HG02571 (cell line): ENCODE measurements around the gene KRTAP22-1.

Source experiments
- ATAC-seq: cut with Tn5 transposase; IDR thresholded peaks from one replicate; pipeline ENCODE4 v1.9.1; 2021; ENCODE audit warnings: mild to moderate bottlenecking, moderate library complexity; ENCODE audit not compliant: unreplicated experiment

The KRTAP22-1 gene

DNA sequence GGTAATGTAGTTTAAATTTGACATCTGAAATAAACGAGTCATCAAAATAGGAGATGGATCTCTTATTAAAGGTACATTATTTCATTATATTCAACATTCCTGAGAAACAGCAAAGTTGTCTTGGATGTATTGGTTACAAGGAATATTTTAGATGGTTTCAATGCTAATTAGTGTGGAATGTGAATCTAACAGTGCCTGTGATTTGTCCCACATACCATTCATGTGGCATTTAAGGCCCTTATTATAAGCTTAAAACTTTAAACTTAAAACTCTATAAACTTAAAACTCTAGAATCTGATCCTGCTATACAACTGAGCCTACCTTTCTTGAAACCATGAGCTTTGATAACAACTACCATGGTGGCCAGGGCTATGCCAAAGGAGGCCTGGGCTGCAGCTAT, at the start of gene KRTAP22-1:
TSS of gene KRTAP22-1 (plus strand) at position 301 of the 400 bp plus-strand sequence.
- no peak for ATAC-seq

DNA sequence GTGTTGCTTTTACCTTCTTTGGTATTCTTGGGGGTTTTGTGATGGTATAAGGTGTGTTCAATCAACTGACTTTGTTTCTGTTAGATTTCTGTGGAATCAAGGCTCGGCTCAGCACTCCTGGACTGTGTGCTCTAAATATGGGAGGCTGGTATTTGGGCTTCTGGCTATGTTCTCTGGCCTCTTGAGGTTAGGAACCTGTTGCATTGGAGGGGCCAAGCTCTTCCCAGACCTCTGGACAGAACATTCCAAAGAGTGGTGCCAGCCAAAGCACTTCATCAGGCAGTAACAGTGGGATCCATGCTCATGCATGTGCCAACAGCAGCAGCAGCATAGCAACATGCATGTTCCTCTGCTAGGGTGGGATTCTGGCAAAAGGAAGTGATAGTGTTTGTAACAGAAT, 48.1 kb upstream of the KRTAP22-1 start:
- no peak for ATAC-seq

DNA sequence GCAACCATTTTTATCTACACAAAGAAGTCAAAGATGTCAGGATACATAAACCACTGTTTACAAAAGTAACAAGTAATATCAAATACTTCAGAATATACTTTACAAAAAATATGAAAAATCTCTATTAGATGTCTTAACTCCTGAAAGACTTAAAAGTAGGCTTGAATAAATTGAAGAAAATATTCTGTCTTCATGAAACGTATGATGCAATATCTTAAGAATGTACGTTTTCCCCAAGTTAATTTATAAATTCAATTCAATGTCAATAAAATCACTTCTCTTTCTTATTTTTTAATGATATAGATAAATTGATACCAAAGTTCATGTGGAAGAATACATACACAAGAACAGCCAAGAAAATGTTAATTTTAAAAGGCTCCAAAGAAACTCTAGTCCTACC, 45.8 kb upstream of the KRTAP22-1 start:
- ATAC-seq, result no peak

DNA sequence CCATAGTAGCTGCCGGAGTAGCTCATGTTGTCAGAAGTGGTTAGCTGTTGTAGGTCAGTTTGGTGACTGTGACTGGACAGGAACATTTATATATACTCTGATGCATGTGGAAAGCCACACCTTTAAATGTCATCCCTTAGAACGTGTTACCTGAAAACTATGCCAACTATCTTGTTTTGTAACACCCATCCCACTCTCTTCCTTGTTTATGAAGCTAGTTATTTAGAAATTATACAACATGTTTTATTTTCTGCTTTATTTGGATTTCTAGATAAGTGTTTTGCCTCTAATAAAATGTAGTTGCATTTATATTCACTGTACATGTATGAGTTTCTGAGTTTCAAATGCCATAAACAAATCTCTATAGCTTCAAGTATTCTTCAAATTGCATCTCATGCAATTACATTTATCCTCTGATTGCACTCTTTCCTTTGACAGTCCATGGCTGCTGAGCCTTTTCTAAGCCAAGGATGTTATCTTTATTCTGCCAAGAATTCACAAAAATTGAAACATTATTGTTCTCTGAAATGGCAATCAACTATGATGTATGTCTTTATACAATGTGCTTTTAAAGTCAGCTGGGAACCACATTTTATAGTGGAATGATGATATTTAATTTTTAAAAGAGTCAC, 39.5 kb upstream of the KRTAP22-1 start, which contains the start of gene KRTAP19-7:
TSS of gene KRTAP19-7 (minus strand) at position 51 of the 632 bp plus-strand sequence. CDS start at position 26, 25 bp downstream.
- no peak for ATAC-seq

DNA sequence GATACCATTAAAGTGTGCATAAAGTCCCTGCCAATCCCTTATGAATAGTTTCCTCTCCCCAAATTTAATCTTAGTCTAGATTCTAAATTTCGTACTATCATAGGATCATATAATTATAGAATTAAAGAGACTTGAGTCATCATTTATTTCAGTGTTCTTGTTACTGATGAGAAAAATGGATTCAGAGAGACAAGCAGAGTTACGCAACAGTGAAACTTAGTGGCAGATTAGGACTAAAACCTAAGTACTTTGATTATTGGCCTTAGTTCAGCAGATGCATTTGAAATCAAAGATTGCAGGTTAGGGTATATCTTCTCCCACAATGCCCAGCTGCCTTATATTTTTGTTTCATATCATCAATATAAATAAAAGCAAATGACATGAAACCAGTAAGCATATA, 38.9 kb upstream of the KRTAP22-1 start:
- ATAC-seq, result no peak

DNA sequence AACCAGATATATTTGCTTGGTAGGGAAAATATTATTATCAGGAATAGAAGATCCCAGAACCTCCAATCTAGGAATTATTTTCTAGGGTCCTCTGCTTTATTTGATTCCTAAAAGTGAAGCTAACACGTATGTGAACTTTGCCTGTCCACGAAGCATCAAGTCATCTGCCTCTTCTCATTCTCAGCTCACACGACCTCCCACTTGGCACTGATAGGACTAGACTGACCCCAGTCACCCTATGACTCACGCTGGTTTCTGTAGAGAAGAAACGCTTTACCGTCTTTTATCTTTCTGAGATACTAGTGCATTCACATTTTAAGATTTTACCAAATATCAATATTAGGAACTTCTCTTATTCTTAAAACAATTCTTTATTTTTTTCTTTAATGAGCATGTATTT, 37.8 kb upstream of the KRTAP22-1 start:
- no peak for ATAC-seq

DNA sequence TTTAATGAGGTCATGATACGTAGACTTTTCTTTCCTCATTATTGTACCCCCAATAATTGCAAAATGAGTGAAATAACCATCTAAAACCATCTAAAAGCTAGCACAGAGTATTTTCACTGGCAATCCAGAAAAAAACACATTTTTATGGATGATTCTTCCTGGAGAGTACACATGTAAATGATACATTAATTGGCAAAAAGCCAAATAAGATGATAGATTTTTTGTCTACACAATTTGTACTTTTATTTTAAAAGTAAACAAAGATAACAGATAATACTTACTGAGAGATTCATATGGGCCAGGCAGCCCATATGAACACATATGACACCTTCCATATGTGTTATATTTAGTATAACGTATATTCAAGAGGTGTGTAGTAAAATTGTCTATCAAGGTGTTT, 37.3 kb upstream of the KRTAP22-1 start:
- ATAC-seq, result no peak

DNA sequence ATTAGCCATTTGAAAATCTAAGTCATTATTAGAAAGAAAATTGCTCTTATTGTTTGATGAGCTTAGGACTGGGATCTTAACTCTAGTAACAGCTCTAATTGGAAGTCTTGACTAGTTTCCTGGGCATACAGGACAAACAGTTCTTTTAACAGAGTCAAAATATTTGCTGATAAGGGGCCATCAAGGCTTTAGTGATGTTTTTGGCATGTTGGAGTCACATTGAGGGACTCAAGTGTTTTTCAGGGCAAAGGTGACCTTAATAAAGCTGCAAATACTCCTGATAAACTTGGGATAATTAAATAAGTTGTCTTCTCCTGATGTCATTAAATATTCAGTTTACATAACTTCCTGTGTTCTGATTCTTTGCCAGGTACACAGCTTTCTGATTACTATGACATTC, 33.3 kb upstream of the KRTAP22-1 start:
- no peak for ATAC-seq

DNA sequence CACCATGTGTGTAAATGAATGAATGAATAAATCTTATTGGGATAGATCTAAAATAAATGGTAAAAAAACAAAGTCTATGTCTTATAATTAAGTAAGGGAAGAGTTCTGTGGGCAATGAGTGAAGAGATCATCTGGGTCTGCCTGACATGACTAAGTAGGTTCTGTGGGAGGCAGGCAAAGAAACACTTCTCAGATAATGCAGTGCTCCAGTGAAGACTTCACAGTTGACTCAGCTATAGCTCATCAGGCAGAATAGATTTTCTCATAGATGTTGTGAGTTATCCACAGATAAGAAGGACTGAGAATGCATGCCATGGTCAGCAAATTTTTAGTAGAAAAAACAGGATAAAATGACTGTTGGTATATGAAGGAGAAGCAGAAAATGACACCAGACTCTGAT, 23.1 kb upstream of the KRTAP22-1 start:
- no peak for ATAC-seq

DNA sequence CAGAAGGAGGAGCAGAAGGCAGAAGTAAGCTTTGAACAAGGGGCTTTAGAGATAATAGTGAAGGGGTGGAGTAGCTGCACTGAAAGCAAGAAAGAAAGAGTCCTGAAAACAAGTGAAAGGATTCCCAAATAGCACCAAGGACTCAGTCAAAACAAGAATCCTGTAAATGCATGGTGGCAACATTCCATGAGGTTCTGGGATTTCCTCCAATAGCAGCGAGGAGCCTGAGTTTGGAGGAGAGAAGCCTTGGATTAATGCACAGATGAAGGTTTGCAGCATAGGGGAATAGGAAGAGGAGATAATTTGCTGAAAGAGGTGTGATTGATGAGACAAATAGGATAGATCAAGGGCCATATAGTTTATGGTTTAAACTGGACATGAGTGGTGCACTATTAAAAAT, 21.5 kb upstream of the KRTAP22-1 start:
- no peak for ATAC-seq

DNA sequence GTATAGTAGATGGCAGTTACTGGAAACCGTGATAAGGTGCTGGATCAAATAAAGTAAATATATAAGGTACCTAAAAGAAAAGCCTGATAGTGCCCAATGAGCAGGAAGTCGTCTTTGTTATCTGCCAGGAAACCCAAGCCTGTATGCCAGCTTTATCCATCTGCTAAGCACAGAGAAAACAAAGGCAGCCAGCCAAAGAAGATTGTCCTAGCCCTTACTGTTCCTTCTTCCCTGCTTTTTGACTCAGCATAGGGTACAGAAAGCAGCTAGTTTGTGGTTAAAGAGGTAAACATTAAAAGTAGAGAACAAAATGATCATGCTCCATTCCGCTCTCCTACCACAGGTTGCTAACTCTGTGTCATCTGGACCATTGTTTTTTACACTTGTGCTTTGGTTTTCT, 20.8 kb upstream of the KRTAP22-1 start:
- ATAC-seq, result no peak

DNA sequence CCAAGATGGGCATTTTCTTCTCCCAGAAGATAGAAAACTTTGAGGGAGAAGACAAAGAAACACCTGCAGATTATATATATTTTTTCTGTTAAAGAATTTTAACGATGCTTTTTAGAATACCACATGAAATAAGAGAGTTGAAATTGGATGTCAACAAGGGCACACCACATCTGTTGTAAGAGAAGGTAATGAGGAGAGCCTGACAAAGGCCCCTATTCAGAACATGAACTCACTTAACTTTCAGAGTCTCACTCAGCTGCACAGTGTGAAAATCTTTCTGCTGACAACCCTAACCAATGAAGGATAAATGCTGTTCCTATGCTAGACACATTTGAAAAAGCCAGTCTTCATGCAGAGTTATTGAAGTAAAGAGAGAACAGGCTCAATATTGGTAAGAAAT, 18.0 kb upstream of the KRTAP22-1 start:
- ATAC-seq, result no peak

DNA sequence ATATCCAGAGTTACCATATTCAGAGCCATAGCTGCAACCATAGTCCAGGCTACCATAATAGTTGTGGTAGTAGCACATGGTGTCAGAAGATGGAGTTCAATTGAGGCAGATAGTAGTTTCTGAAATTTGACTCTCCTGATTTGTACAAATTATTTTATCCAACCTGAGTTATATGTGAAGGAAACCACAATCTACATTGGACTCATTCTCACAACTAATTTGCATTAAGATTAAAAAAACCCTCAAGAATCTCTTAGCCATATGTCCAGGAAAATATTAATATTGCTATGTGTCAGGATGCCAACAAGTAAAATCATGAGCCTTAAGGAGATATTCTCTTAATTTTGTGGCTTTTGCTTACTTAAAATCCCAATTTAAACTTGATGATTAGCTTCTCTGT, 10.6 kb upstream of the KRTAP22-1 start, which contains the start of gene KRTAP22-2:
TSS of gene KRTAP22-2 (minus strand) at position 101 of the 400 bp plus-strand sequence.
- no peak for ATAC-seq

DNA sequence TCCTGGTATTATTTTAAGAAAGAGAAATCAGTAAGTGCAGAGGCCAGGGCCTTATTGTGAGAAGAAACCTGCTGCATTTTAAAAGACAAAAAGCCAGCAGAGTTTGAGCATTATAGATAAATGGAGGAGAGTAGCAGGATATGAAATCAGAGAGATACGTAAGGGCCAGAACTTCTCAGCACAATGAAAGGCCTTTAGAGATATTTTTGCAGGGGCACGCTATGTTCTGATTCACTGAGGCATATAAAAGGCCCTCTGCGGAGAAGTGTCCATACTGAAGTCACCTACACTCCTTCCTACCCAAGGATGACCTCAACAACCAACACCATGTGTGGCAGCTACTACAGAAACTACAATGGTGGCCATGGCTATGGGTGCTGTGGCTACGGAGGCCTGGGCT, 8.7 kb upstream of the KRTAP22-1 start, which contains the start of gene KRTAP6-3:
TSS of gene KRTAP6-3 (plus strand) at position 301 of the 400 bp plus-strand sequence. CDS start at position 307, 6 bp downstream.
- no peak for ATAC-seq

DNA sequence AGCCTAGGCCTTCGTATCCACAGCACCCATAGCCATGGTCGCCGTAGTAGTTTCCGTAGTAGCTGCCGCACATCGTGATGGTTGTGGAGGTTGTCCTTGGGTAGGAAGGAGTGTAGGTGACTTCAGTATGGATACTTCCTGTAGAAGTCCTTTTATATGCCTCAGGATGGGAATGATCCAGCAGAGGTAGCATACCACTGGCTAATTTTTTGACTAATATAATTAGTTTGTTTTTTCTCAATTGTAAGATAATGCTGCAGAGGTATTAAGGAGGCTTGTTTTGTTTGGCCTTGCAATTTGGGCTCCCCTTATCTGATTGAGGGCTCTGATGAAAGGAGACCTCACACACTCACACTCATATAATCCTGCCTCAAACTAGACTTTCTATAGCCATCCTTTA, 2.1 kb upstream of the KRTAP22-1 start, which contains the start of gene KRTAP6-2:
TSS of gene KRTAP6-2 (minus strand) at position 101 of the 400 bp plus-strand sequence. CDS start at position 73, 28 bp downstream.
- ATAC-seq, result no peak

DNA sequence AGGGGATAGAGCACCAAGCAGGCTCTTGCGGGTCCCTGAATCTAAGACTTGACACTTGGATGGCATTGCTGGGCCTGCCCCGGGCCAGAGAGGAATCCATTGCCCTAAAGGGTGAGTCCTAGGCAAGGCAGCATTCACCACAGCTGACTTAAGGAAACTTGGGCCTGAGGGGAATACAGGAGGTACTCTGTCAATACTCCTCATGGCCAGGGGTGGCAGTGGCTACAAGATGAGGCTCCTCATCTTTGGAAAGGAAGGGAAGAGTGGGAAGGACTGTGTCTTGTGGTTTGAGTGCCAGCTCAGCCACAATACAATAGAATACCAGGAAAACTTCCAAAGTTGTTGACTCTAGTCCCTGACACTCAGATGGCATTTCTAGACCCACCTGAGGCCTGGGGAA, 5.1 kb downstream of the KRTAP22-1 start:
- ATAC-seq, result no peak

DNA sequence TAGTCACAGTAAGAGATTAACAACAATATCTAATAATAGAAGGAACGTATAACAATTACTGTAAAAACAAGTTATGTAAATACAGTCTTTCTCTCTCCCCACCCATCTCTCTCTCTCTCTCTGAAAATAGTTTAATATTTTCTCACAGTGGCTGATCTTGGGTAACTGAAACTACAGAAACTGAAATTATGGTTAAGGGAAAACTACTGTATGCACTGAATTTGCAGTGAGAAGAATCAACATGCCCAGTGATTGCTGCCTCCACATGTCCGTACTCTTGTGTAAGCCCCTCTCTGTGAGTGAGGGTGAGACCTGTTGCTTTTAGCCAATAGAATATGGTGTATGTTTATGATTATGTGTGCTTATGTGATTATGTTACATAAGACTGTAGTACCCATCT, 11.2 kb downstream of the KRTAP22-1 start:
- ATAC-seq, result no peak

DNA sequence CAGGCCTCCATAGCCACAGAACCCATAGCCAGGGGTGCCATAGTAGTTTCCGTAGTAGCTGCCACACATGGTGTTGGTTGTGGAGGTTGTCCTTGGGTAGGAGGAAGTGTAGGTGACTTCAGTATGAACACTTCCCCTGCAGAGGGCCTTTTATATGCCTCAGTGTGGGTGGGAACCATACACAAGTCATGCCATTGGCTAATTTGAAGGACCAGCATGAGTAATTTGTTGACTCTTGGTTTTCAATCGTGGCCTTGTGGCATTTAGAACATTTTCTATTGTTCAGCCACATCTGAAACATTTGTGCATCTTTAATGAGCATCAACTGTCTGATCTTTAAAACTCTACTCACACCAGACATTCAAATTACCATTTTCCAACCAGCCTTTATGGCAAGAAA, 12.9 kb downstream of the KRTAP22-1 start, which contains the start of gene KRTAP6-1:
TSS of gene KRTAP6-1 (minus strand) at position 95 of the 400 bp plus-strand sequence. CDS start at position 69, 26 bp downstream.
- no peak for ATAC-seq

DNA sequence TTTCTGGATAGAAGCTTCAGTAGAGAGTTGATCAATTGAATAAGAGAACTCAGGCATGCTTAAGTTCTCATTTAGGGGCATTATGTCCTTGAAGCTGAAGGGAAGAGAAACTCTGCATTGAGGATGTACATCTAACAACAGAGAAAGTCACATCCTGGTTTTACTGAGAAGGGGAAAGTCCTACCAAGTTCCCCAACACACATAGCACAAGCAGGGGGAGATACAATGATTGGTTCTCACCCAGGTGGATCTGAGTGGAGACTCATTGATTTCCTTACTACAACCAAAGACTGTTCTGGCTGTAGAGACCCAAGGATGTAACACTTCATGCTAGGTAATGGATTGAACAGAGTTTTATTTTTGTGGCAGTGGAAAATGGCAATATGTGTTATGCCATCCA, 14.3 kb downstream of the KRTAP22-1 start:
- ATAC-seq, result no peak

DNA sequence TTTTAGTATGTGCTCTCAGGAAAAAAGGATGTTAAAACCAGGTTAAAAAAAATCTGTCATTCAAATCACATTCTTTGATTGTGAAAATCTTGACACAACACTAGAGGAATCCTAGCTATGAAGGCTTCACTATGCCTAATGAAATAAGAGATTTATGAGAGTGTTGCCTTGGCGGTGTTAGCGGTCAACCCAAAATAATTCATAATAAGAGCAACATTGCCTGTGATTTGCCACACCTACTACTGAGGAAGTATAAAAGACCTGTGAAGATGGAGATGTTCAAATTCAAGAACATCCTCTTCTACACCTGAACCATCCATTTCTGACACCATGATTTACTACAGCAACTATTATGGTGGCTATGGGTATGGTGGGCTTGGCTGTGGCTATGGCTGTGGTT, 15.2 kb downstream of the KRTAP22-1 start, which contains the start of gene KRTAP20-1:
TSS of gene KRTAP20-1 (plus strand) at position 301 of the 400 bp plus-strand sequence. CDS start at position 331, 30 bp downstream.
- no peak for ATAC-seq

DNA sequence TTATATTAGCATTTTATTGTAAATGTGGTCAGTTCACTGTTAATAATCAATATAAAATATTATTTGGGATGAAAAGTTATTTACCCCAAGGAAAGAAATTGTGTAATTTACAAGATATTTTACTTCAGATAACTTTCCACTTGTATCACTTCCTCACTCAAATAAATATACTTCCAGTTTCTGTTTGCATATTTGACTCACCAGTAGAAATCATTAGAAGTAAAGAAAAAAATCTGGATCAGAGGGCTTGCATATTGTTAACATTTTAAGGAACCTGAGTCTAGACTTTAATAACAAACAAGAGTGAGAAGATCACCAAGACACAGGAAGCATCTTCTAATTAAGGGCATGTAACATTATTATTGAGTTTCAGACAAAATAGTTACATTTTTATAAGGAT, 19.2 kb downstream of the KRTAP22-1 start:
- no peak for ATAC-seq

DNA sequence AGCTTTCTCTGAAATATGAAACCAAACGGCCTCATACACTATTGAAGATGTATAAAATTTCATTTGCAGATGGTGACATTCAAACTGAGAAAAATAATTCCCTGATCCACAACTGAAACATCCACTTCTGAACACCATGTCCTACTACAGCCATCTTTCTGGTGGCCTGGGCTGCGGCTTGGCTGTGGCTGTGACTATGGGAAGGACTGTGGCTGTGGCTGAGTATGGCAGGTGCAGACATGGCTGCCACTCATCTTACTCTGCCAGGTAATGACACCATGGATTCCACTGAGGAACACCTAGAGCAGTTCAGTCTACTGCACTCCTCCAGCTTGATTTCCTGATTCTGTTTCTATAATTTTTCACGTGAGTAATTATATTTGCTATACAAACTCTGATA, 19.6 kb downstream of the KRTAP22-1 start, which contains the start of gene KRTAP20-4:
TSS of gene KRTAP20-4 (plus strand) at position 106 of the 400 bp plus-strand sequence.
- no peak for ATAC-seq
